Nephron progenitor cell (in vitro differentiated cells): ENCODE measurements around the gene FJX1.
A peak's percentile ranks its signal among the peaks of the same experiment; 100 is the strongest.
"Not testable (repeated sequence)": the region's sequence is repeated elsewhere in the genome, so short reads cannot be mapped to it uniquely, and the experiment has no call there.

ENCODE experiments used
- DNase-seq: peaks from one replicate; pipeline ENCODE4 v3.0.0; 2021
- H3K27ac Mint-ChIP-seq: 2 replicates; pipeline ENCODE4 v1.8.0; 2021; ENCODE audit warnings: mild to moderate bottlenecking, moderate library complexity, mixed read lengths
- H3K27me3 Mint-ChIP-seq: 2 replicates; pipeline ENCODE4 v1.8.0; 2021; ENCODE audit warnings: mild to moderate bottlenecking, low read depth, mixed read lengths; ENCODE audit not compliant: poor library complexity
- H3K36me3 Mint-ChIP-seq: 2 replicates; pipeline ENCODE4 v1.8.0; 2021; ENCODE audit warnings: low read depth, mixed read lengths
- H3K4me1 Mint-ChIP-seq: 2 replicates; pipeline ENCODE4 v1.8.0; 2021; ENCODE audit warnings: mixed read lengths
- H3K4me3 Mint-ChIP-seq: 2 replicates; pipeline ENCODE4 v1.8.0; 2021; ENCODE audit warnings: mild to moderate bottlenecking, moderate library complexity, mixed read lengths
- H3K9me3 Mint-ChIP-seq: 2 replicates; pipeline ENCODE4 v1.8.0; 2021; ENCODE audit warnings: mild to moderate bottlenecking, moderate library complexity, mixed read lengths
- CTCF ChIP-seq: fragments of 200-600 bp; sonication (generic); IDR thresholded peaks from 2 replicates; pipeline ENCODE4 v1.5.0; 2021; ENCODE audit warnings: antibody characterized with exemption

FJX1 gene

DNA sequence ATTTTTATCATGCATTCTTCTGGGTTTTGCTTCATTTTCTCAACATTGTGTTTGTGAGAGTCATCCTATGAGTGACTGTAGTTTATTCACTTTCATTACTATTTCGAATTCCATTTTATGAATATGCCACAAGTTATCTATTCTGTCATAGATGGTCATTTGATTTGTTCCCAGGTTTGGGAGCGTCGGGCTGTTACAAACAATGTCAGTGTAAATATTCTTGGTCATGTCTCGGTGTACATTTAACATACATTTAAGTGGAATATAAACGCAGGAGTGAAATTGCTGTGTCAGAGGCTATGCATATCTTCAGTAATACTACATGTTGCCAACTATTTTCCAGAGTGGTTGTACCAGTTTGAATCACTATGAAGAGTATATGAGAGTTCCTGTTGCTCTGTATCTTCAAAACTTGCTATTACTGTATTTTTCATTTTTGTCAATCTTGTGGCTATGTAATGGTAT is 46.7 kb downstream of the FJX1 start:
- DNase-seq, result no peak
- peaks cover 66% of the 10 kb centered on the region for H3K36me3 Mint-ChIP-seq
- TF ChIP-seq CTCF, result no peak
- peak overlapping the region; percentile 40 for H3K4me3 Mint-ChIP-seq
- H3K27ac Mint-ChIP-seq, result no peak overlapping the region
- peaks cover 22% of the 10 kb centered on the region for H3K27me3 Mint-ChIP-seq
- H3K9me3 Mint-ChIP-seq, result peaks cover 63% of the 10 kb centered on the region
- peaks cover 36% of the 10 kb centered on the region for H3K4me1 Mint-ChIP-seq

DNA sequence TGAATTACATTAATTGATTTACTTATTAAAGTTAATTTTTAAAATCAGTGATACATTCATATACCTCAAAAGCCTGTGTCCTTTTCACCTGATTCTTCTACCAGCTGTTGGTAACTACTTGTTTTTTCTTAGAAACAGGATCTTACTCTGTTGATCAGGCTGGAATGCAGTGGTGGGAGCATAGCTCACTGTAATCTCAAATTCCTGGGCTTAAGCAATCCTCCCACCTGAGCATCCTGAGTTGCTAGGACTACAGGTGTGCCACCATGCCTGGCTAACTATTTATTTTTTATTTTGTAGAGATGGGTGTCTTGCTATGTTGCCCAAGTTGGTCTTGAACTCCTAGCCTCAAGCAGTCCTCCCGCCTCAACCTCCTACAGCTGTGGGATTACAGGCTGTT is 49.0 kb downstream of the FJX1 start:
- Mint-ChIP-seq H3K36me3 (peaks cover 71% of the 10 kb centered on the region), H3K4me1 (peaks cover 25% of the 10 kb centered on the region), H3K27me3 (peaks cover 3% of the 10 kb centered on the region), H3K9me3 (peaks cover 65% of the 10 kb centered on the region), H3K27ac (no peak overlapping the region), H3K4me3 (no peak overlapping the region)
- TF ChIP-seq CTCF, result no peak
- no peak for DNase-seq

GRCh38 chr11:35668350-35668749 is 50.1 kb downstream of the FJX1 start:
- not testable (repeated sequence) for DNase-seq, H3K27me3 Mint-ChIP-seq, H3K4me3 Mint-ChIP-seq, H3K27ac Mint-ChIP-seq
- H3K4me1 Mint-ChIP-seq, result peaks cover 17% of the 10 kb centered on the region
- H3K9me3 Mint-ChIP-seq, result peaks cover 58% of the 10 kb centered on the region
- peaks cover 70% of the 10 kb centered on the region for H3K36me3 Mint-ChIP-seq
